ENCODE measurements around the gene PAXIP1.
"Not testable (repeated sequence)": the region's sequence is repeated elsewhere in the genome, so short reads cannot be mapped to it uniquely, and the experiment has no call there.

The PAXIP1 gene

GRCh38 chr7:155003092-155003375 is at the start of gene PAXIP1:
PAXIP1 (minus strand) TSS chr7:155003124; CDS start chr7:155002929, 195 bp downstream.
- no peak for DNase-seq

GRCh38 chr7:155051355-155051754 is 48.4 kb upstream of the PAXIP1 start:
- DNase-seq = no peak

- DNase-seq = no peak
Observed at GRCh38 chr7:155048006-155048405, 45.1 kb upstream of the PAXIP1 start.

GRCh38 chr7:155043756-155044155 is 40.8 kb upstream of the PAXIP1 start:
- DNase-seq = no peak

- no peak for DNase-seq
Observed at GRCh38 chr7:155038335-155038734, 35.4 kb upstream of the PAXIP1 start.

GRCh38 chr7:155034495-155034894 is 31.6 kb upstream of the PAXIP1 start:
- not testable (repeated sequence) for DNase-seq

GRCh38 chr7:155032978-155033377 is 30.1 kb upstream of the PAXIP1 start:
- no peak for DNase-seq

GRCh38 chr7:155027879-155028278 is 25.0 kb upstream of the PAXIP1 start:
- no peak for DNase-seq

GRCh38 chr7:155021699-155022145 is 18.8 kb upstream of the PAXIP1 start:
- DNase-seq = no peak

- DNase-seq = no peak
Observed at GRCh38 chr7:155020996-155021395, 18.1 kb upstream of the PAXIP1 start.

- no peak for DNase-seq
Observed at GRCh38 chr7:155017834-155018233, 14.9 kb upstream of the PAXIP1 start.

GRCh38 chr7:155011086-155011485 is 8.2 kb upstream of the PAXIP1 start:
- no peak for DNase-seq

- peak; percentile 9 for DNase-seq
Observed at GRCh38 chr7:155009570-155010157, 6.7 kb upstream of the PAXIP1 start.

GRCh38 chr7:155007947-155008346 is 5.0 kb upstream of the PAXIP1 start:
- DNase-seq = peak; percentile 23

GRCh38 chr7:155003376-155004214 is 671 bp upstream of the PAXIP1 start:
- DNase-seq = peak; percentile 95

GRCh38 chr7:155002411-155003091 is 373 bp downstream of the PAXIP1 start:
- peak; percentile 46 for DNase-seq

- no peak for DNase-seq
Observed at GRCh38 chr7:155001756-155002410, 1.0 kb downstream of the PAXIP1 start.

GRCh38 chr7:155000795-155001194 is 2.1 kb downstream of the PAXIP1 start:
- no peak for DNase-seq

GRCh38 chr7:154998481-154998880 is 4.4 kb downstream of the PAXIP1 start:
- DNase-seq = no peak

- DNase-seq = no peak
Observed at GRCh38 chr7:154997840-154998370, 5.0 kb downstream of the PAXIP1 start.

GRCh38 chr7:154996756-154997155 is 6.2 kb downstream of the PAXIP1 start:
- no peak for DNase-seq

- DNase-seq = no peak
Observed at GRCh38 chr7:154996101-154996500, 6.8 kb downstream of the PAXIP1 start.

GRCh38 chr7:154994996-154995395 is 7.9 kb downstream of the PAXIP1 start:
- DNase-seq = no peak
